Activated T-cell treated with anti-CD3 and anti-CD28 coated beads for 4 hours (primary cell): ENCODE measurements around the gene SCN2A.
"Not testable (repeated sequence)": the region's sequence is repeated elsewhere in the genome, so short reads cannot be mapped to it uniquely, and the experiment has no call there.

Experiments
- DNase-seq: peaks from one replicate; pipeline ENCODE4 v3.0.0-alpha.2; 2020

SCN2A gene

GRCh38 chr2:165348441-165348840 lies 109.2 kb downstream of the SCN2A start:
- DNase-seq = no peak

GRCh38 chr2:165349181-165349580 lies 110.0 kb downstream of the SCN2A start:
- no peak for DNase-seq

- DNase-seq = no peak
Measured at GRCh38 chr2:165357758-165358157, 118.5 kb downstream of the SCN2A start.

- DNase-seq = no peak
Measured at GRCh38 chr2:165361514-165361913, 122.3 kb downstream of the SCN2A start.

- DNase-seq = no peak
Measured at GRCh38 chr2:165369131-165369897, 130.1 kb downstream of the SCN2A start.

GRCh38 chr2:165369898-165370296 lies 130.7 kb downstream of the SCN2A start:
- no peak for DNase-seq

- DNase-seq = no peak
Measured at GRCh38 chr2:165371356-165371755, 132.1 kb downstream of the SCN2A start.

GRCh38 chr2:165373278-165374010 lies 134.2 kb downstream of the SCN2A start:
- DNase-seq = no peak

- DNase-seq = no peak
Measured at GRCh38 chr2:165376571-165376975, 137.4 kb downstream of the SCN2A start.

- no peak for DNase-seq
Measured at GRCh38 chr2:165382362-165382761, 143.1 kb downstream of the SCN2A start.

- no peak for DNase-seq
Measured at GRCh38 chr2:165390875-165391274, 151.7 kb downstream of the SCN2A start.

- DNase-seq = no peak
Measured at GRCh38 chr2:165391791-165392190, 152.6 kb downstream of the SCN2A start.

- not testable (repeated sequence) for DNase-seq
Measured at GRCh38 chr2:165398603-165399002, 159.4 kb downstream of the SCN2A start.

GRCh38 chr2:165401285-165401852 lies 162.2 kb downstream of the SCN2A start:
- DNase-seq = no peak

- DNase-seq = no peak
Measured at GRCh38 chr2:165402162-165402561, 162.9 kb downstream of the SCN2A start.

- DNase-seq = no peak
Measured at GRCh38 chr2:165406173-165406572, 167.0 kb downstream of the SCN2A start.

GRCh38 chr2:165407466-165407865 lies 168.3 kb downstream of the SCN2A start:
- no peak for DNase-seq

GRCh38 chr2:165408186-165408585 lies 169.0 kb downstream of the SCN2A start:
- DNase-seq = no peak

GRCh38 chr2:165410276-165410675 lies 171.1 kb downstream of the SCN2A start:
- DNase-seq = no peak

GRCh38 chr2:165414187-165414586 lies 175.0 kb downstream of the SCN2A start:
- no peak for DNase-seq

- DNase-seq = no peak
Measured at GRCh38 chr2:165417009-165417408, 177.8 kb downstream of the SCN2A start.

GRCh38 chr2:165420231-165420630 lies 181.0 kb downstream of the SCN2A start:
- no peak for DNase-seq

GRCh38 chr2:165423081-165423480 lies 183.9 kb downstream of the SCN2A start:
- DNase-seq = no peak

GRCh38 chr2:165425556-165425955 lies 186.3 kb downstream of the SCN2A start:
- DNase-seq = no peak
